ENCODE measurements around the gene DYRK4.

Gene DYRK4

DNA sequence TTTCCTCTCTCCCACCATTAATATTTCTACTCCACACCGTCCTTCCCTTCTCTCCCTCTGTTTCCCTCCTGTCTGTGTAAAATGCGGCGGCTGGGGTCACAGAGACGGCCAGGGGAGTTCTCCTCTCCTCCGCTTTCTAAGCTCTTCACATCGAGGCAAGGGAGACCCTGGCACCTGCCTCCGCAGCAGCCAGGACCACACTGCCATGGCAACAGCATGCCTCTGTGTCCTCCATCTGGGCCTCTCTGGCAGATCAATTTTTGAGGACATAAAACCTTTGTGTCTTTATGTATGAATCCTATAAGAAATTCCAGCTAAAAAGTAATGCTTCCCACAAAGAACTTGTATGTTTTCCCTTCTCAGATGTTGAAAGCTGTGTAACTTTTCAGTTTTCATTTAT lies 41.4 kb downstream of the DYRK4 start:
- H3K27ac ChIP-seq: no peak overlapping the region
- TF ChIP-seq, protein P1, sequence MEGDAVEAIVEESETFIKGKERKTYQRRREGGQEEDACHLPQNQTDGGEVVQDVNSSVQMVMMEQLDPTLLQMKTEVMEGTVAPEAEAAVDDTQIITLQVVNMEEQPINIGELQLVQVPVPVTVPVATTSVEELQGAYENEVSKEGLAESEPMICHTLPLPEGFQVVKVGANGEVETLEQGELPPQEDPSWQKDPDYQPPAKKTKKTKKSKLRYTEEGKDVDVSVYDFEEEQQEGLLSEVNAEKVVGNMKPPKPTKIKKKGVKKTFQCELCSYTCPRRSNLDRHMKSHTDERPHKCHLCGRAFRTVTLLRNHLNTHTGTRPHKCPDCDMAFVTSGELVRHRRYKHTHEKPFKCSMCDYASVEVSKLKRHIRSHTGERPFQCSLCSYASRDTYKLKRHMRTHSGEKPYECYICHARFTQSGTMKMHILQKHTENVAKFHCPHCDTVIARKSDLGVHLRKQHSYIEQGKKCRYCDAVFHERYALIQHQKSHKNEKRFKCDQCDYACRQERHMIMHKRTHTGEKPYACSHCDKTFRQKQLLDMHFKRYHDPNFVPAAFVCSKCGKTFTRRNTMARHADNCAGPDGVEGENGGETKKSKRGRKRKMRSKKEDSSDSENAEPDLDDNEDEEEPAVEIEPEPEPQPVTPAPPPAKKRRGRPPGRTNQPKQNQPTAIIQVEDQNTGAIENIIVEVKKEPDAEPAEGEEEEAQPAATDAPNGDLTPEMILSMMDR (conservative IDR thresholded peaks at IDR 0.05): no peak

DNA sequence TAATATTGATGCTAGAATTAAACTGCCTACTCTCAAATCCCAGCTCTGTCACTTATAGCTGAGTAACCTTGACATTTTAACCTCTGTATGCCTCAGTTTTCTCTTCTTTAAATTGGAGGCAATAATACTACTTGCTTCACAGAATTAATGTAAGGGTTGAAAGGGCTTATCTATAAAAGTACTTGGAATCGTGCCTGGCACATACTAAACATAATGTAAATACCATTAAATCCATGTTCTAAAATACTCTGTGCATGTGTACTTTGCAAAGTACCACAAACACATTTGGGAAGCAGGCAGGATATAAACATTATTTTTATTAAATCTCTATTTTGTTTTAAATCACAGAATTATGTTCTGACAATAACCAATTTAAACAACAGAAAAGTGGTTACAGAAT lies 41.9 kb downstream of the DYRK4 start:
- TF ChIP-seq, protein P1 (conservative IDR thresholded peaks at IDR 0.05): no peak
- H3K27ac ChIP-seq: no peak overlapping the region

- peak overlapping the region; percentile 57 for H3K27ac ChIP-seq
- TF ChIP-seq, protein P1 (conservative IDR thresholded peaks at IDR 0.05): peak; percentile 97
These were observed 42.7 kb downstream of the DYRK4 start for GRCh38 chr12:4604684-4605193.

GRCh38 chr12:4607056-4607455 lies 45.0 kb downstream of the DYRK4 start:
- TF ChIP-seq, protein P1 (conservative IDR thresholded peaks at IDR 0.05): no peak
- no peak overlapping the region for H3K27ac ChIP-seq

DNA sequence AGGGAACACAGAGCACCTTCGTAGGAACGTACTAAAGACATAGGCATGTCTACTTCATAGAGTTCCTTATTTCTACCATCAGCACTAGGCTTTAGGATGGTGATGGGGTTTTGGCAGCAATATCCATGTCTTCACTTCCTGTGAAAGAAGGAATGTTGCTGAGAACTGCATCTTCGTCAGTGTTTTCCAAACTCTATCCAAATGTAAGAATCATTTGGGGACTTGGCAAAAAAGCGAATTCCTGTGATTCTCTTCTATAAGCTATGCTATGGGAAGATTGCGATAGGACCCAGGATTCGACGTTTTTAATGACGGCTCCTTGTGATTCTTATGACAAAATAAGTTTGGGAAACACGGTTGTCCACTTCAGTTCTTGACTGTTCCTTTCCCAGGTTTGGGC lies 47.1 kb downstream of the DYRK4 start:
- TF ChIP-seq, protein P1 (conservative IDR thresholded peaks at IDR 0.05): no peak
- H3K27ac ChIP-seq: no peak overlapping the region

DNA sequence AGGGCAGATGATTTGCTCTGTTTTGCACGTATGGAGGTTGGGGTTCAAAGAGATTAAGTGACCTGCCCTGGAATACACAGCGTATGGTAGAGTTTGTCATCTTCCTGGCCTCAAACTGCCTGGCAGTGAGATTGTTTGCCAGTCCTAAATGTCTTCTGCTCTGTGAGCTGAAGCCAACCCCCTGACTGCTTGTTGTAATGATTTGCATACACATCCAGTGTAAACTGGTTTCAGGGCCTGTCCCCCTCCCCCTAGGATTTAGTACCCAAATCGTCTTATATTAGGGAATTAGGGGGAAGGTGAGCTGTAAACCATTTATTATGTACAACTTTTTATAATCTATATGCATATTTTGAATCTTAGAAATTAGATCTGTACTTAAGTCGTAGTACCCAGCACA lies 48.5 kb downstream of the DYRK4 start:
- no peak overlapping the region for H3K27ac ChIP-seq
- TF ChIP-seq, protein P1 (conservative IDR thresholded peaks at IDR 0.05): no peak

DNA sequence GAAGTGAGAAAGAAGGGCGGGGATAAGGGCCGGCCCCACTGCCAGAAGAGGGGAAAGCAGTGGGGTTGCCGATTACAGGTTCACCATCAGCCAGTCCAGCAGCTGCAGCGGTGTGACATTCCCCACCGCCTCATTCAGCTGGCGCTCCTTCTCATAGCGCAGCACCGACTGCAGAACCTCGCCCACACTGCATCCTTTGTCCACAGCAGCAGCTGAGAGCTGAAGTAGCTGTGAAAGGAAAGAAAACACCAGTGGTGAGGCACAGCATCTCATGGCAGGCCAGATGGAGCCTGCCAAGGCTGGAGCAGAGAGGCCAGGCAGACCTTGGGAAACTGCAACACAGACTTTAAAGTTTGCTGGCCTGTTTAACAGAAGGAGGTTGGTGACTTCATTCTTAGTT lies 53.7 kb downstream of the DYRK4 start:
- no peak overlapping the region for H3K27ac ChIP-seq
- TF ChIP-seq, protein P1 (conservative IDR thresholded peaks at IDR 0.05): no peak
